Measurements from ENCODE around the gene PLXDC2.

PLXDC2 gene

GRCh38 chr10:20299034-20299736 is 483.0 kb downstream of the PLXDC2 start:
- peak in 1 of 2 experiments; percentile 40 for DNase-seq

GRCh38 chr10:20300735-20301134 is 484.5 kb downstream of the PLXDC2 start:
- no peak for DNase-seq

GRCh38 chr10:20302033-20302432 is 485.8 kb downstream of the PLXDC2 start:
- DNase-seq: no peak

- no peak for DNase-seq
Observed at GRCh38 chr10:20303453-20304152, 487.4 kb downstream of the PLXDC2 start.

- DNase-seq: no peak
Observed at GRCh38 chr10:20313665-20314064, 497.4 kb downstream of the PLXDC2 start.

GRCh38 chr10:20314431-20314830 is 498.2 kb downstream of the PLXDC2 start:
- no peak for DNase-seq

GRCh38 chr10:20327954-20328353 is 511.7 kb downstream of the PLXDC2 start:
- DNase-seq: no peak

- no peak for DNase-seq
Observed at GRCh38 chr10:20330246-20330645, 514.0 kb downstream of the PLXDC2 start.

- no peak for DNase-seq
Observed at GRCh38 chr10:20334559-20334958, 518.3 kb downstream of the PLXDC2 start.
